IPS DF 4.7 (cell line): ENCODE results near the gene KIAA1755.

ENCODE experiments used
- DNase-seq: peaks from one replicate; pipeline ENCODE4 v3.0.0-alpha.2; 2013; ENCODE audit warnings: low spot score; ENCODE audit errors: extremely low read depth

Gene KIAA1755, protein sequence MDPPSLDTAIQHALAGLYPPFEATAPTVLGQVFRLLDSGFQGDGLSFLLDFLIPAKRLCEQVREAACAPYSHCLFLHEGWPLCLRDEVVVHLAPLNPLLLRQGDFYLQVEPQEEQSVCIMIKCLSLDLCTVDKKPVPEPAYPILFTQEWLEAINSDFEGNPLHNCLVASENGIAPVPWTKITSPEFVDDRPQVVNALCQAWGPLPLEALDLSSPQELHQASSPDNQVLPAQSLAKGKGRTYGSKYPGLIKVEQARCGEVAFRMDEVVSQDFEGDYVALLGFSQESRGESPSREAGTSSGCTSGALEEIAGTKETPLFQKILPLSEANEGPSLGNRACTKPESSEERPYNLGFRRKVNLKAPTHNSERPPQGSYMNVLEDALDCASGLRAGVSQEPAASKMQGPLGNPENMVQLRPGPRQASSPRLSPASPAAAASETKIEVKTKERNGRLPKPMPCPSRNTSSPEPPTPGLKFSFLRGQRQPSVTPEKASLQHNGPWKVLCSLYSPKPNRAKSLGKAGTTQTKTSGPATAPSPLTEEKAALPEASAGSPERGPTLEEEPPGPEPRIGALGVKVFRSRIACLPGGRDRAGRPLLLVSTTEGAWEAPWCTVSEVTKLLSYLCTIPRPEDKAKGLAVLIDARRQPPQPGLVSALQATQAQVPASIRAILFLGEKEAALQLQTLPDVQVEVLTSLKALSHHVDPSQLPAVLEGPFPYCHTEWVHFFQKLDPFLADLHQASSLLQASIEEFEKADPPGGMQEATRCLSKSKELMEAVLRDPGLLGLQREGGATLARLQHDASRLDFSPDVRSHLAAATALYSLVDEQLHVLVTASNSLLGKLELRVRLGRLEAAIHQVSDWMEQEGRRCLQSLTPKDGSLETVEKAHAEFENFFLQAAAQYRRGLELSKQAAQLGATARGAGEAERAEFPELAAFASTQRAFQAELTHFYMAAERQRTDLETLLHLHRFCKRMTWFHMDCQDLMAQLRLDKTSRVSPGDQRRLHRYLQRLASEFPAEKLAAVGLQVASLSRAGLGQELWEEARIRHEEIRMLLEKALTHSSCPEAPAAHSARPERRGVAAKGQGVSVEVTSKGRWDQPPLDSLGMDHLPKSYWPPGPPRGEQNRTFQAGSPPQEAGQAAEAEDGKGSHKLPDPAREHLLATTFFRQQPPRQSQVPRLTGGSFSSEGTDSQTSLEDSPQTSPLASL

GRCh38 chr20:38260378-38261053 is at the start of gene KIAA1755:
KIAA1755 (minus strand) TSS chr20:38260735; CDS start chr20:38260500, 235 bp downstream.
- no peak for DNase-seq

GRCh38 chr20:38308447-38308846 is 47.9 kb upstream of the KIAA1755 start:
- DNase-seq = no peak

- DNase-seq = no peak
Observed at GRCh38 chr20:38308047-38308438, 47.5 kb upstream of the KIAA1755 start.

GRCh38 chr20:38307371-38308046 is 47.0 kb upstream of the KIAA1755 start:
- no peak for DNase-seq

- DNase-seq = no peak
Observed at GRCh38 chr20:38306379-38306778, 45.8 kb upstream of the KIAA1755 start.

DNA sequence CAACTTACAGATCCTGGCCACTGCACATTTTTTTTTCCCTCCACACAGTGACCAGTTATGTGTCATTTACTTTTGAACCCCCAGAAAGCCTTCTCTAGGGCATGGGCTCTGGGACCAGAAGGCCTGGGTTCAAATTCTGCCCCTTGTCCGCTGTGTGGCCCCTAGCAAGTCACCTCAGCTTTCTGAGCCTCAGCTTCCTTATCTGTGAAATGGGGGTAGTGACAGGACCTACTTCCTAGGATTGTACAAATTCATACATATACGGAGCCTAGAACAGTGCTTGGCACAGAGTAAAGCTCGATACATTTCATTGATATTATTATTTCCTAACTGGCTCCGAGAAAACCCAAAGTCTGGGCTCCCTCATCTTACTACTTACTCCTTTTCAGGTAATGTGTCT is 45.0 kb upstream of the KIAA1755 start:
- no peak for DNase-seq

DNA sequence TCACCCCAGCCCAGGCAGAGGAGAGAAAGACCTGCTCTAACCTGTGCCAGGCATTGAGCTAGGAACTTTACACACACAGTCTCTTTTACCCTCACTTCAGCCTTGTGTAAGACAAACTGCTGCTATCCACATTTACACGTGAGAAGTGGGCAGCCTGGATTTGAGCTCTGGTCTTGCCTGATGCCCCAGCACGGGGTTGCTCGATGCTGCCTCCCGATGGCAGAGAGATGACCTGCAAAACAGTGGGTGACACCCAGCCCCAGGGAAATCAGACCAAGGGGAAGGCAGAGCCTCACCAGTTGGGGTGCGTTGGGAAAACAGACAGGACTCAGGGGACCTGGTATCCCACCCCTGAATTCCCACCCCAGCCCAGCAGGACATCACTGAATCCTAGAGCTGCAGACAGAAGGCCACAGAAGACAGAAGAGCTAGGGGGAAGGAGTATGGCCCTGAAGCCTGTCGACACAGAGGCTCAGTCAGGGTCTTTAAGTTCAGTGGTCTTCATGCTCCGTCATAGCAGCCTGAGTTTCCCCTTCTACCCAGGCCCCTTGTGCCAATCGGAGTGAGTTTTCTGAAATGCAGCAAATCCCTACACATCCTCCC is 44.4 kb upstream of the KIAA1755 start:
- DNase-seq = no peak

- no peak for DNase-seq
Observed at GRCh38 chr20:38303908-38304379, 43.4 kb upstream of the KIAA1755 start, which contains the start of gene BPI. BPI (plus strand) TSS chr20:38304156; CDS start chr20:38304224, 68 bp downstream.

GRCh38 chr20:38302786-38303185 is 42.3 kb upstream of the KIAA1755 start:
- no peak for DNase-seq

DNA sequence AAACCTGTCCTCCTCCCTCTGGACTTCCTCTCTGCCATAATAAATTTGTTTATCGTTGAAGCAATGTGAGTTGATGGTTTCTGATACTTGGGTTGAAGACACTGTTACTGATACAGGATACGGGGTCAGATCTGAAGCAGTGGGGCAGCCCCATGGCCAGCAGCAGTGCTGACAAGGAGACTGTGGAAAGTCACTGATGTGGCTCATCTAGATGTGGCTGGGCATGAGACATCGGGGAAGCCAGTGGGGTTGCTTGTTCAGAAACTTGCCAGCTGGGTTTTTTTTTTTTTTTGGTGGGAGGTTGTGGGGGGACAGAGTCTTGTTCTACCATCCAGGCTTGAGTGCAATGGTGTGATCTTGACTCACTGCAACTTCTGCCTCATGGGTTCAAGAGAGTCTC is 40.8 kb upstream of the KIAA1755 start:
- DNase-seq = no peak

DNA sequence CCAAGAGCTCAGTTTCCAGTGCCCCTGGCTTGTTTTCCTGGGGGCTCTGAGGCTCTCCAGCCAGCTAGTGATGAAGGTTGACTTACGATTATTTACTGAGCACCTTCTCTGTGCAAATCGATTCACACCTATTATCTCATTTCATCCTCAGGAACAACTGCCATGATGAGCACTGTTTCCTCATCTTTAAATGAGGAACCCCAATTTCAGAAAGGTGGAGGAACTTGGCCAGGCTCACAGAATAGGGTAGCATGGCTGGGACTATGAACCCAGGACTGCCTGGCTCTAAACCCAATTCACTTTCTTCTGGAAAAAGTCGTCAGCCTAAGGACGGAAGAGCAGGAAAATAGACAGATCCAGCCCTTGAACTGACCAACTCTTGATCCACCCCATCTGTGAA is 39.9 kb upstream of the KIAA1755 start:
- DNase-seq = no peak

DNA sequence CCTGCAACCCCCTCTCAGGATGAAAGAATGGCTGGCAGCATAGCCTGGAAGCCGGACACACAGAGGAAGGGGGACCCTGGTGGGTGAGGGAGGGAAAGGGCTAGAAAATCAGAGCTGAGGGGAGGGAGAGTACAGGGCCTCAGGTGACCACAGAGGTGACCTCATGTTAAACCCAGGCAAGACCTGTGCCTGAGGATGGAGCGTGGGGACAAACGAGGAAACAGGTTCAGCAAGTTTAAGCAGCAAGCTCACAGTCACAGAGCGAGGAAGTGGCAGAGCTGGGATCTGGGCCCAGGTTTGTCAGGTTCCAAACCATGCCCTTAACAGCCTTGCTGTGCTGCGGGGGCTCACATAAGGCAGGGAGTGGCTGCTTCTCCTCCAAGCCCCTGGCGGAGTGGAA is 39.4 kb upstream of the KIAA1755 start:
- DNase-seq = no peak

DNA sequence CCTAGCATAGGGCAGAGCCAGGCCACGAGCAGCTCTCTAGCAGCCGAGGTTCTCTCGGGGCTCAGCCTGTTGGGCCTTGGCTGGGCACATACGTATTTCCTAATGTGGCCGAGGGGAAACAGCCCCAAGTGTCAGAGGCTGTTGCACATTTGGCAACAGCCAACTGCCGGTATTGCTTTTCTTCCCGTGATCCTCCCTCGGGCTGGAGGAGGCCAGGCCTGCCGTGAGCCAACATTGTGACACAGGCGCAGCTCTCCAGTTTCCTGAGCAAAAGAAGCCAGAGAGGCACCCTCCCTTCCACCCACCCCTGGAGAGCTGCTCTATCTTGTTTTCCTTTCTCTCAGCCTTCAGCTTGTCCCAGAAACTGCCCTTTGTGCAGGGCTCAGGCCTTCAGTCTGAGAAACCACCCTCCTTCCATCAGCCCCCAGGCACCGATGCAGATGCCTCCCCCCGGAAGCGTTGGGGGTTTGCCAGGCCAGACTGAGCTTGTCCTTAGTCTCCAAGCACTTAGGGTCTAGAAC is 38.3 kb upstream of the KIAA1755 start:
- no peak for DNase-seq

- DNase-seq = no peak
Observed at GRCh38 chr20:38297916-38298674, 37.6 kb upstream of the KIAA1755 start.

DNA sequence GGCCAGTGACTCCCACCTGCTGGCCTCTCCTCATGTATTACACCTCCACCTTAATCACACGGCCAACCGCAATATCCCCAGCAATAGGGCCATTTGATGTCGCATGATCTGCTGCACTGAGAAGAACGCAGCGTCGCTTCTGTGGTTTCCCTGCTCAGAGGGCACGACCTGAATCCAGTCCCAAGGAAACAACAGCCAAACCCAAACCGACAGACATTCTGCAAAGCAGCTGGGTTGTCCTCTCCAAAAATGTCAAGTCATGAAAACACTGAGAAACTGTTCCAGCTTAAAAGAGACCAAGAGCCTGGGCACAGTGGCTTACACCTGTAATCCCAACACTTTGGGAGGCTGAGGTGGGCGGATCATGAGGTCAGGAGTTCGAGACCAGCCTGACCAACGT is 35.9 kb upstream of the KIAA1755 start:
- no peak for DNase-seq

- no peak for DNase-seq
Observed at GRCh38 chr20:38295811-38296210, 35.3 kb upstream of the KIAA1755 start.

DNA sequence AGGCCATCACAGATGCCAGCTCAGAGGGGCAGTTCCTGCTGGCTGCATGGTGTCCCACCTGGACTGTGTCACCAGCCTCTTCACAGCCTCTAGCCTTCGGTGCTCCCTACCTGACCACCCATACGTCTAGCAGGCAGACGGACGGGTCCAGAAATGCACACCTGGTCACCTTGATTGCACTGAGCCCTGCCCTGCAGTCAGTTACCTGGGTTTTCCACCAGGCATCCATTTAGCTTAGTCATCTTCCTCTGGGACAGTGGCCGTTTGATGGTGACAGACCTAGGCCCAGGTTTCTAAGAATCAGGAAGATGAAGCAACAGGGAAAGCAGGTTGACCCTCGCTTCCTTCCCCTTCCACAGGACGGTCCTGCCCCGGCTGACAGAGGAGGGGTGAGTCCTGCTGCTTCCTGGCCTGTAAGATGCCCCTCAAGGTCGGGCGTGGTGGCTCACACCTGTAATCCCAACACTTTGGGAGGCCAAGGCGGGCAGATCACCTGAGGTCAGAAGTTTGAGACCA is 33.6 kb upstream of the KIAA1755 start:
- no peak for DNase-seq

DNA sequence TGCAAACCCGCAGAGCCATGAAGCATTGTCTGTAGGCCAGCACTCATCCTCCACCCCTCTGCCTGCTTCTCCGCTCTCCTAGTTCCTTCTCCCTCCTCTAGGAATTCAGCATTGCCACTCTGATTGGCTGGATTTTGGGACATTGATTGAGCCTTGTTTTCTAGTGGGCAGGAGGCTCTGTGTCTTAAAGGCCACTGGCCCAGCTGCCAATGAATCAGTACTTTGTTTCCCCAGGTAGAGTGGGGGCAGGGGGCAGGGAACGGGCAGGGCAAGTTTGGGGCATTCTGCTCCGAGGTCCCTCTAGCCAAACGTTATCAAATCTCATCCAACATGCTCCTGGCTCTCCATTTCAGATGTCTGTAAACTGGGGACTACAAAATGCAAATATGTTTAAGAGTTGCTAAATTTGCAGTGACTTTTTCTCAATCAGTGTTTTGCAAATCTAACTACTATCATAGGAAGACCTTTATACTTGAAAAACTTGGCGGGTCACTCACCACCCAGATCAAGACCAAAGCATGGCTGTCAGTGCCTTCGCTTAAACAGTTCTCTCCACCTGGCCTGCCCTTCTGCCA is 33.0 kb upstream of the KIAA1755 start:
- no peak for DNase-seq
